Subcutaneous adipose tissue (tissue), 4 donors: ENCODE results near the gene POLR1F. TPM values are rescaled to one million over a fixed set of nuclear protein-coding genes. Genes with fewer than 3 reads are reported as not detected.

Source experiments
- total RNA-seq, 4 donors: library from RNA; depleted of rRNA; stranded (reverse); fragments of >200 nt; gene quantifications; one replicate each; pipeline ENCODE4 v1.1.0, GENCODE V29; 2016
- TF ChIP-seq, protein P1 (sequence below): fragments of 450-650 bp; IDR thresholded peaks from one replicate; pipeline ENCODE4 v1.5.1; 2016; ENCODE audit warnings: low read depth, mild to moderate bottlenecking, control low read depth, antibody characterized with exemption, moderate library complexity

POLR1F gene
- total RNA-seq, 4 donors from 2014 or later = 7.5 to 28.4 (median 12.7) TPM

DNA sequence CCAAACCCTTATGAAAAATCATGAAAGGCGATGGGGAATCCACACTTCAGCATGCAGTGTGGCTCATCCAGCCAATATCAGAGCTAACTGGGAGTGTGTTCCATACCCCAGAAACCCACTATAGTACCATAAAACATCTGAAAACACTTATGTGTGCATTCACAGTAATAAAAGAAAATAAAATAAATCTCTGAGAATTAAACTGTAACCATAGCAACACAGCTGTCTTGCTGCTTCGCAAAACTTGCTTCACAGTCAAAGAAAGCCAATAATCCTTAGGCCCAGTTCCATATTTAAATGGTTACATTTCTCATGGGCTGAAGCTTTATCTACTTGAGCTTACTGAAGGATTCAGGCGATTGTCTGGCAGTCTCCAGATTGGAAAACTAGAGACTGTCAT, 19.9 kb upstream of the POLR1F start:
- TF ChIP-seq, protein P1, sequence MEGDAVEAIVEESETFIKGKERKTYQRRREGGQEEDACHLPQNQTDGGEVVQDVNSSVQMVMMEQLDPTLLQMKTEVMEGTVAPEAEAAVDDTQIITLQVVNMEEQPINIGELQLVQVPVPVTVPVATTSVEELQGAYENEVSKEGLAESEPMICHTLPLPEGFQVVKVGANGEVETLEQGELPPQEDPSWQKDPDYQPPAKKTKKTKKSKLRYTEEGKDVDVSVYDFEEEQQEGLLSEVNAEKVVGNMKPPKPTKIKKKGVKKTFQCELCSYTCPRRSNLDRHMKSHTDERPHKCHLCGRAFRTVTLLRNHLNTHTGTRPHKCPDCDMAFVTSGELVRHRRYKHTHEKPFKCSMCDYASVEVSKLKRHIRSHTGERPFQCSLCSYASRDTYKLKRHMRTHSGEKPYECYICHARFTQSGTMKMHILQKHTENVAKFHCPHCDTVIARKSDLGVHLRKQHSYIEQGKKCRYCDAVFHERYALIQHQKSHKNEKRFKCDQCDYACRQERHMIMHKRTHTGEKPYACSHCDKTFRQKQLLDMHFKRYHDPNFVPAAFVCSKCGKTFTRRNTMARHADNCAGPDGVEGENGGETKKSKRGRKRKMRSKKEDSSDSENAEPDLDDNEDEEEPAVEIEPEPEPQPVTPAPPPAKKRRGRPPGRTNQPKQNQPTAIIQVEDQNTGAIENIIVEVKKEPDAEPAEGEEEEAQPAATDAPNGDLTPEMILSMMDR = no peak

GRCh38 chr7:19725770-19726169, 16.9 kb upstream of the POLR1F start:
- TF ChIP-seq, protein P1 = no peak

DNA sequence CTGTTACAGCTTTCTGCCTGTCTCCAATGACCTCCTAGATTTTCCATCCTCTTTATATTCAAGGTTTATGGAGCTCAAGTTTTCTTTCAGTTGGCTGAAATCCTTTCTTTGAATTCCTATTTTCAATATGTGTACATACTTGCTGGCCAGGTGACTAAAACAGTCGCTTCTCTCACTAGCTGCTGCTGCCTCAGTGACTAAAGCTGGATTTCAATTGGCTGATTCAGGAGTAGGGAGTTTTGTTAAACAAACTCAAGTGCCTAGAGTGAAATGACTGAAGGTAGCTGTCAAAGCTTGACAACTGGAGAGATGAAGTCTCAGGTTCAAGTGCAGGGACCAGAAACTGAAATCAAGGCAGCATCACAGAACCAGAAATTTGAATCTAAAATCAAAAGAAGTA, 6.7 kb upstream of the POLR1F start:
- TF ChIP-seq, protein P1 = no peak

DNA sequence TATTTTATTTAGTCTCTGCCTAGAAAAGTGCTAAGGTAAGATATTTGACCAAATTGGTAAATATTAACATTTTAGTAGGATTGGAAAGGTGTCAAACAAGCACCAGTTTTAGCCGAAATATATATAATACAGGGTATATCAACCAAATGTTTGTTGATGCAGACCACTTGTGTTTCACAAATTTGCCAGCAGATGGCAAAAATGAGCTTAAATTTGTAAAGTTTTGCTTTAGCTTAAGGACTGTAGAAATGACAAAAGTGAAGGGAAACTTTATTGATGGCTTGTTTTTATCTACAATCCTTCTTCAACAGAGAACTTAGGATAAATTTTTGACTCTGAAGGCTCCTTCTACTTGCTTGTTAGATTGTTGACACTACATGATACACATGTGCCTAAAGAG, 4.8 kb upstream of the POLR1F start:
- TF ChIP-seq, protein P1 = no peak

DNA sequence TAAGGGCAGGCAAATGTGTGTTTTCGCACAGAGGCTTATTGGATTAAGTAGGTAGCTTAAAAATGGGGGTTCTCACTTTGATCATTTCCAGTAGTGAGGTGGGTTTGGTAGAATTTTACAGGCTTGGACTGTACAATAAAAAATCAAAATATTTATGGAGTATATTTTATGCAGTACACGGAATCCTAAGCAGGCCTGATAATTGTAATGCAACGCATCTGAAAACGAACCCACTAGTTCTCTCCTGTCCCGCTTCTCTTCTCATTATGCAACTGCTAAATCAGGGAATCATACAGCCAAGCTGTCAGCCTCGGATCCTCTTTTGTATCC, 377 bp upstream of the POLR1F start:
- TF ChIP-seq, protein P1 = no peak

- TF ChIP-seq, protein P1 = no peak
Observed at GRCh38 chr7:19707240-19707639, 1.6 kb downstream of the POLR1F start.

DNA sequence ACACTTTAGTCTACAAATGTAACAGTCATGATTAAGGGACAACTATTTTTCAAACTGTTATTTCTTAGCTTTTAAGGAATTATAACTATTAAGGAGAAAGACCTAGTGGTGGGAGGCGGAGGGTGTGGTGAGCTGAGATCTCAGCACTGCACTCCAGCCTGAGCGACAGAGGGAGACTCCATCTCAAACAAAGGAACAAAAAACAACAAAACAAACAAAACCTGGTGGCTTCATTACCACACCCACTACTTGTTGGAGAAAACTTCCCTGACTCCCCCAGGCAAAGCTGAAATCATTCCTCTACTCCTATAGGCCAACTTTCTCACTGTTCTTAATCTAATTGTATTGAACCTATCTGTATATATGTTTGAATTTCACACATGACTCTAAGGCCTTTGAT, 3.2 kb downstream of the POLR1F start:
- TF ChIP-seq, protein P1 = no peak

DNA sequence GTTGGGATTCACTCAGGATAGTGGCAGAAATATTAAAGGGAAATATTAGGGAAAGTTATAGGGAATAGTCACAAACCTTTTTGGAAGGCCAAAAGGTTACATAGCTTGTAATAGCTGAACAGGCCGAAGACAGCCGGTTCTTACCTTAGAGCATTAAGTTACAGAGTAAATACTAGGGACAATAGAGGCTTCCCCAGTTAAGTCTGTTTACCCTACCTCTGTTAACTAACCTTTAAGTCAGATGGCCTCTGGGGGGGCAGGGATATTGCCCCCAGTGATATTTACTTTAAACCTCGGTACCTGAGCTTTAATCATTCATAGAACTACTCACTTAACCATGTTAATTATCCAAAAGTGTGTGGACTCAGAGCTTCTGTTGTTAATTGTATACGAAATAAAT, 7.4 kb downstream of the POLR1F start:
- TF ChIP-seq, protein P1 = no peak
